ENCODE data around the gene EHD1. TPM values are rescaled to one million over a fixed set of nuclear protein-coding genes. Genes with fewer than 3 reads are reported as not detected.

Gene EHD1
- total and polyA plus RNA-seq, 9 donors = 46.1 to 117 (median 87.0) TPM

DNA sequence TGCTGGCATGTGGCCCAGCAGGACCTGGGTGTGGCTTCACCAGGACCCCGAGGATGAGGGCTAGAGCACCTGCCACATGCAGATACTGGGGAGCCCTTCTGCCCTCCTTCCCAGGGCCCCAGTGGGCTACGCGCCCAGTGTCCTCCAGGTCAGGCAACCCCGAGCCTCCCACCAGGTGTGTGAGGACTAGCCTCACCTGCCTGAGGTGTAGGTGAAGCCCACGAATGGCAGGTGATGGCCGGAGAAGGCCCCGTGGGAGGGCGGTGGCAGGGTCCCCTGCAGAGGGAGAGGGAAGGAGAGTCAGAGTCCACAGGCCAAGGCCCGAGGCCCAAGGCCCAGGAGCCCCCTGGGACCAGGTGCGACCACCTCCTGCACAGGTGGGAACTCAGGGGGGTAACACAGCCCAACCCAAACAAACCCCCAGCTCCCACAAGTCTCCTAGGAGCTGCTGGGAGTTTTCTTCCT lies 40.5 kb downstream of the EHD1 start:
- WGBS (ENCODE audit: insufficient coverage) = 87% methylated on average over 8 of the region's 10 CpGs
- Histone ChIP-seq H3K4me3 (ENCODE audit: low read length) (no peak overlapping the region), H3K4me1 (ENCODE audit: control insufficient read depth, insufficient read depth, low read length) (no peaks in the 10 kb centered on the region), H3K36me3 (ENCODE audit: control insufficient read depth, insufficient read depth, low read length) (no peaks in the 10 kb centered on the region), H3K27me3 (ENCODE audit: control insufficient read depth, insufficient read depth, low read length) (no peaks in the 10 kb centered on the region), H3K9me3 (replicated peaks; ENCODE audit: control insufficient read depth, low read depth, low read length) (no peaks in the 10 kb centered on the region), H3K27ac (ENCODE audit: low read length) (no peak overlapping the region)
- no peak for DNase-seq

DNA sequence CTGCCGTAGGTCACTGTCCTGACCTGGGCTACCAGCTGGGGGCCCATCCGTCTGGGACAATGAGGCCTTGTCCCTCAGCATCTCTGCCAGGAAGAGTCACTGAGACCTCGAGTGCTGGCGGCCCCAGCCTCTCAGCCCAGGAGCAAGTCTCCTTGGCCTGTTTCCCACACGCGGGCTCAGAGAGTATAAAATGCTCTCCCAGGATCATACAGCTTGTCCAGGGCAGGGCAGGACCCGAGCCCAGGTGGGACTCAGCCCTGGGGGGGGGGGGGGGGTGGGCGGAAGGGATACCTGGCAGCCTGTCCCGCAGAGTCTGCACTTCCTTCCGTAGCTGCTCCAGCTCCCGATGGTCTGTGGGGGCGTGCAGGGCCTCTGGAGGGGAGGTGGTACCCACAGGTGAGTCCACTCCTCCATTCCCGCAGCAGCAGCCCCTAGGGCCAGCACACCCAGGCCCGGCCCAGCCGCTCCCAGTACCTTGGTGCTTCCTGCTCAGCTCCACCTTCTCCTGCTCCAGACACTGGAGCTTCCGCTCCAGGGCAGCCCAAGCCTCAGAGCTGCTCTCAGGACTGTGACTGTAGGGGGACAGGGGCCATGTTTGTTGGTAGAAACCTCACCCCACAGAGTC lies 41.9 kb downstream of the EHD1 start:
- WGBS (ENCODE audit: insufficient coverage) = 65% methylated on average over 8 of the region's 16 CpGs
- DNase-seq = no peak
- Histone ChIP-seq H3K36me3 (ENCODE audit: control insufficient read depth, insufficient read depth, low read length) (no peaks in the 10 kb centered on the region), H3K27ac (ENCODE audit: low read length) (no peak overlapping the region), H3K9me3 (replicated peaks; ENCODE audit: control insufficient read depth, low read depth, low read length) (no peaks in the 10 kb centered on the region), H3K4me3 (ENCODE audit: low read length) (no peak overlapping the region), H3K27me3 (ENCODE audit: control insufficient read depth, insufficient read depth, low read length) (no peaks in the 10 kb centered on the region), H3K4me1 (ENCODE audit: control insufficient read depth, insufficient read depth, low read length) (no peaks in the 10 kb centered on the region)

DNA sequence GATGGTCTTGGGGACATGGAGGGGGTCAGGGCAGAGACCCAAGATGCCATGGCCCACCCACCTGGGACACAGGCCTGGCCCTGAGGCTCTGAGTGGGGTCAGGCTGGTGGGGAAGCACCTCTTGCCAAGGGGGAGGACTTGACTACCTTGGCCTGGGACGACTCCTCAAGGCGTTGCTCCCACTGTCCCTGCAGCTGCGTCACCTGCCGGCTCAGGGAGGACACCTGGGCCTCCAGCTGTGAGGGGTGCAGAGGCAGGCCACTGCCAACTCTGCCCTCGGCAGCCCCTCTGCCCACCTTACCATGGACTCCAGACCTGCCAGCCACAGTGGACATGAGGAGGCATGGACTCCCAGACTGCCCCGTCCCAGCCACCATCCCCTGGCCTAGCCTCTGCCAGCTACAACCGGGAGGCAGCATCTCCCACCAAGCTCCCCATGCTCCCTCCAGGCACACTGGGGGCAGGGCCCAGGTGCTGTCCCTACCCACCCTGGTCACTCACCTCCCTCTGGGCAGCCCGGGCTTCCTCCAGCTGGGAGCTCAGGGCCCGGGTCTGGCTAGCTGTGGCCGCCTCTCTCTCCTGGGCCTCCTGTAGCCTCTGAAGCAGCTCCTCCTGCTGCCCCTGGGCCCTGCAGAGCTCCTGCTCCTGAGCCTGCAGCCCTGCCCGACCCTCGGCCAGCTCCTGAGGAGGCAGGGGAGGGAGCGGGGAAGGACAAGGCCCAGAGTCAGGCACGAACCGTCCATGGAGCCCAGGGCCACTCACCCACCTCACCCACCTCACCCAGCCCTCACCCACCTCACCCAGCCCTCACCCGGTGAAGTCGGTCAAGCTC lies 42.6 kb downstream of the EHD1 start:
- DNase-seq = no peak
- Histone ChIP-seq H3K27ac (ENCODE audit: low read length) (no peak overlapping the region), H3K4me3 (ENCODE audit: low read length) (no peak overlapping the region), H3K4me1 (ENCODE audit: control insufficient read depth, insufficient read depth, low read length) (no peaks in the 10 kb centered on the region), H3K27me3 (ENCODE audit: control insufficient read depth, insufficient read depth, low read length) (no peaks in the 10 kb centered on the region), H3K36me3 (ENCODE audit: control insufficient read depth, insufficient read depth, low read length) (no peaks in the 10 kb centered on the region), H3K9me3 (replicated peaks; ENCODE audit: control insufficient read depth, low read depth, low read length) (no peaks in the 10 kb centered on the region)
- WGBS (ENCODE audit: insufficient coverage) = 83% methylated on average over 11 of the region's 17 CpGs

DNA sequence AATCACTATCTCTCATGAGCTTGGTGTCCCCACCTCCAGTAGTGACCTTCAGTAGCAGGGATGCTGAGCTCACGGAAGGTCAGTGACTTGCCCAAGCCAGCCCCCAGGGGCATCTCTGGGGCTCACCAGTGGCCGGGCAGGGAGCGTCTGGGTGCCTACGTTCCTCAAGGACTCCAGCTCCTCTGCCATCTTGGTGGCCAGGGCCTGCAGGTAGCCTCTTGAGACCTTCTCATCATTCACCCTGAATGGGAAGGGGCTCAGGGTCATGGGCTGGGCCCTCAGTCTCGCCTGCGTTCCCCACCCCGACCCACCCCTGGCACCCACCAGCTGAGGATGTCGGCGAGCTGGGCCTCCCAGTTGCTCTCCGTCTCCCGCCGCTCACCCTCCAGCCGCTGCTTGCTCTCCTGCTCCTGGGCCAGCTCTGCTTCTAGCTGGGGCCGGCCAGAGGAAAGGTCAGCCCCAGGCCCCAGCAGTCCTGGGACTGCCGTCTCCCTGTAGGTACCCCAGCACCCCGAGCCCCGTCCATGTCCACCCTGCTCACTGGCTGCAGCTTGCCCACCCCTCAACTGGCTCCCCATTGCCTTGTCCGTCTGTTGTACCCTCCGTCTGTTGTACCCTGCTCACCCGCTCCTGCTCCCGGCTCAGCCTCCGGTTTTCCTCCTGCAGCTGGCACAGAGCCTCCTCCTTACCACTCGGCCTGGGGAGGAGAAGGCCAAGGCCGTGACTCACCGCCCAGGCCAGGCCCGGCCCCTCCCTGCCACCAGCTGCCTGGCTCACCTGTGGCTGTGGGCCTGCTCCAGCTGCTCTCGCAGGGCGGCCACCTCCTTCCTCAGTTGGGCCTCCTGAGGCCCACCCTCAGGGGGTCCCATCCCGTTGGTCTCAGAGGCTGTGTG lies 43.5 kb downstream of the EHD1 start:
- no peak for DNase-seq
- H3K27me3 ChIP-seq (ENCODE audit: control insufficient read depth, insufficient read depth, low read length) = no peaks in the 10 kb centered on the region
- no peaks in the 10 kb centered on the region for H3K4me1 ChIP-seq (ENCODE audit: control insufficient read depth, insufficient read depth, low read length)
- no peak overlapping the region for H3K27ac ChIP-seq (ENCODE audit: low read length)
- H3K9me3 ChIP-seq (replicated peaks; ENCODE audit: control insufficient read depth, low read depth, low read length) = no peaks in the 10 kb centered on the region
- 80% methylated on average over 26 of the region's 29 CpGs for WGBS (ENCODE audit: insufficient coverage)
- H3K4me3 ChIP-seq (ENCODE audit: low read length) = no peak overlapping the region
- no peaks in the 10 kb centered on the region for H3K36me3 ChIP-seq (ENCODE audit: control insufficient read depth, insufficient read depth, low read length)

GRCh38 chr11:64834031-64834722 lies 44.2 kb downstream of the EHD1 start:
- Histone ChIP-seq H3K27me3 (ENCODE audit: control insufficient read depth, insufficient read depth, low read length) (no peaks in the 10 kb centered on the region), H3K27ac (ENCODE audit: low read length) (no peak overlapping the region), H3K36me3 (ENCODE audit: control insufficient read depth, insufficient read depth, low read length) (no peaks in the 10 kb centered on the region), H3K9me3 (replicated peaks; ENCODE audit: control insufficient read depth, low read depth, low read length) (no peaks in the 10 kb centered on the region), H3K4me1 (ENCODE audit: control insufficient read depth, insufficient read depth, low read length) (no peaks in the 10 kb centered on the region), H3K4me3 (ENCODE audit: low read length) (no peak overlapping the region)
- 87% methylated on average over 24 of the region's 25 CpGs for WGBS (ENCODE audit: insufficient coverage)
- DNase-seq = no peak

DNA sequence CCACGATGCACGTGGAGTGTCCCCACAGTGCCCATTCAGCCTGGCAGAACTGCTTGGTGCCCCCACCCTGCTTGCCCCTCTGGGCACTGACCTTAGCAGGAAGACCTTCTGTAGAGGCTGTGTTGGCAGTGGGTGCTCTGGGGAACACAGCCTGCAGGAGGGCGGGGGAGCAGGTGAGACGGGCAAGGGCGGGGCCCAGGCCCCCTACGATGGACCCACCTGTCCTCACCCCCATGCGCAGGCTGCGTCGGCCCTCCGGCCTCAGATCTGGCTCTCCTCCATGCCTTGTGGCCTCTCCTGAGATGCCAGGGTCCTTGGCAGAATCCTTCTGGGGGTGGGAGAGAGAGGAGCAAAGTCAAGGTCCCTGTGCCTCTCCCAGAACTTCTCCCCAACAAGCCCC lies 44.9 kb downstream of the EHD1 start:
- Histone ChIP-seq H3K4me1 (ENCODE audit: control insufficient read depth, insufficient read depth, low read length) (no peaks in the 10 kb centered on the region), H3K36me3 (ENCODE audit: control insufficient read depth, insufficient read depth, low read length) (no peaks in the 10 kb centered on the region), H3K27ac (ENCODE audit: low read length) (no peak overlapping the region), H3K4me3 (ENCODE audit: low read length) (no peak overlapping the region), H3K27me3 (ENCODE audit: control insufficient read depth, insufficient read depth, low read length) (no peaks in the 10 kb centered on the region), H3K9me3 (replicated peaks; ENCODE audit: control insufficient read depth, low read depth, low read length) (no peaks in the 10 kb centered on the region)
- WGBS (ENCODE audit: insufficient coverage) = 97% methylated on average over 5 of the region's 10 CpGs
- no peak for DNase-seq

GRCh38 chr11:64833198-64833502 lies 45.3 kb downstream of the EHD1 start:
- no peak for DNase-seq
- H3K27ac ChIP-seq (ENCODE audit: low read length) = no peak overlapping the region
- no peak overlapping the region for H3K4me3 ChIP-seq (ENCODE audit: low read length)
- H3K9me3 ChIP-seq (replicated peaks; ENCODE audit: control insufficient read depth, low read depth, low read length) = no peaks in the 10 kb centered on the region
- no peaks in the 10 kb centered on the region for H3K4me1 ChIP-seq (ENCODE audit: control insufficient read depth, insufficient read depth, low read length)
- 80% methylated on average over 1 of the region's 12 CpGs for WGBS (ENCODE audit: insufficient coverage)
- H3K27me3 ChIP-seq (ENCODE audit: control insufficient read depth, insufficient read depth, low read length) = no peaks in the 10 kb centered on the region
- no peaks in the 10 kb centered on the region for H3K36me3 ChIP-seq (ENCODE audit: control insufficient read depth, insufficient read depth, low read length)

DNA sequence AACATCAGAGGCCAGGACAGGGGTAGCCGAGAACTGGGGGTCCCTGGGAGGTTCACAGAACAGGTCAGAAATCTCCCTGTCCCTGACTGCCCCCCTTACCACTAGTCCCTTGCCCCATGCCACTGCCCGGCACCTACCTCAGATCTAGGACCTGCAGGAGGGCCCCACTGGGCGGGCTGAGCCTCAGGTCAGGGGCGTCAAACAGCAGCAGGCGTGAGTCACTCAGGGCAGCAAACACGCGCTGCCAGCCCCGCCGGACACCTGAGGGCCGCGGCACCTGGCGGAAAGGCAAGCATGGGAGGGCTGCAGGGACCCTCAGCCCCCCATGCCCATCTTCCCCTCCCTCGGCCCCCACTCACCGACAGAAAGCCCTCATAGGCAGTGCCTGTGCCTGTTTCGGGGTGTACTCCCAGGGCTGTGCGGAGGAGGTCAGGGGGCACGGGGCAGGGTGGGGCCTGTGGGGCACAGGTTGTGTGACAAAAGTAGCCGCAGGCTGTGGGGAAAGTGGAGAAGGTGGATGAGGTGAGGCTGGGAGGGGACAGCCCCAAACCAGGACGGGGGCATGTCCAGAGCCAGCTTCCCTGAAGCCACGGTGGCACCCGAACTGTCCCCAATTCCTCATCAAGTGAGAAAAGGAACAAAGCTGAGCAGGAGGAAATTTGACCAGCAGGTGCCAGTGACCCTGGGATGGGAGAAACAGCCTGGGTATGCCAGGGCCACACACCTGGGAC lies 45.8 kb downstream of the EHD1 start:
- WGBS (ENCODE audit: insufficient coverage) = 92% methylated on average over 16 of the region's 21 CpGs
- H3K9me3 ChIP-seq (replicated peaks; ENCODE audit: control insufficient read depth, low read depth, low read length) = no peaks in the 10 kb centered on the region
- no peak overlapping the region for H3K4me3 ChIP-seq (ENCODE audit: low read length)
- H3K4me1 ChIP-seq (ENCODE audit: control insufficient read depth, insufficient read depth, low read length) = no peaks in the 10 kb centered on the region
- H3K36me3 ChIP-seq (ENCODE audit: control insufficient read depth, insufficient read depth, low read length) = no peaks in the 10 kb centered on the region
- no peak for DNase-seq
- H3K27ac ChIP-seq (ENCODE audit: low read length) = no peak overlapping the region
- H3K27me3 ChIP-seq (ENCODE audit: control insufficient read depth, insufficient read depth, low read length) = no peaks in the 10 kb centered on the region

- Histone ChIP-seq H3K4me3 (ENCODE audit: low read length) (no peak overlapping the region), H3K27ac (ENCODE audit: low read length) (no peak overlapping the region), H3K27me3 (ENCODE audit: control insufficient read depth, insufficient read depth, low read length) (no peaks in the 10 kb centered on the region), H3K36me3 (ENCODE audit: control insufficient read depth, insufficient read depth, low read length) (no peaks in the 10 kb centered on the region), H3K9me3 (replicated peaks; ENCODE audit: control insufficient read depth, low read depth, low read length) (no peaks in the 10 kb centered on the region), H3K4me1 (ENCODE audit: control insufficient read depth, insufficient read depth, low read length) (peaks cover 5% of the 10 kb centered on the region)
- DNase-seq = no peak
- 74% methylated on average over 22 of the region's 24 CpGs for WGBS (ENCODE audit: insufficient coverage)
Observed at GRCh38 chr11:64831411-64831891, 47.0 kb downstream of the EHD1 start.

Data from muscle of leg (tissue), 11 donors.